GM13977 (cell line): ENCODE data around the gene SIGLEC1.

ENCODE experiments used
- DNase-seq: peaks from one replicate; pipeline ENCODE4 v3.0.0; 2012; ENCODE audit warnings: low spot score
- in situ Hi-C: fragments of 300-500 bp; cut with MboI; formaldehyde crosslinking; loops from one replicate; pipeline ENCODE4 v1.12.0; 2022; ENCODE audit warnings: low sequenced_read_pairs, low pct_unique_long_range_greater_than_20kb, mixed read lengths, inconsistent platforms; ENCODE audit not compliant: unreplicated experiment
- TF ChIP-seq, protein P1 (sequence below): IDR thresholded peaks from 2 replicates; pipeline ENCODE4 v1.5.1; 2012; ENCODE audit warnings: mild to moderate bottlenecking, control low read depth; ENCODE audit not compliant: insufficient read depth; ENCODE audit errors: extremely low read depth, missing control alignments

Gene SIGLEC1

DNA sequence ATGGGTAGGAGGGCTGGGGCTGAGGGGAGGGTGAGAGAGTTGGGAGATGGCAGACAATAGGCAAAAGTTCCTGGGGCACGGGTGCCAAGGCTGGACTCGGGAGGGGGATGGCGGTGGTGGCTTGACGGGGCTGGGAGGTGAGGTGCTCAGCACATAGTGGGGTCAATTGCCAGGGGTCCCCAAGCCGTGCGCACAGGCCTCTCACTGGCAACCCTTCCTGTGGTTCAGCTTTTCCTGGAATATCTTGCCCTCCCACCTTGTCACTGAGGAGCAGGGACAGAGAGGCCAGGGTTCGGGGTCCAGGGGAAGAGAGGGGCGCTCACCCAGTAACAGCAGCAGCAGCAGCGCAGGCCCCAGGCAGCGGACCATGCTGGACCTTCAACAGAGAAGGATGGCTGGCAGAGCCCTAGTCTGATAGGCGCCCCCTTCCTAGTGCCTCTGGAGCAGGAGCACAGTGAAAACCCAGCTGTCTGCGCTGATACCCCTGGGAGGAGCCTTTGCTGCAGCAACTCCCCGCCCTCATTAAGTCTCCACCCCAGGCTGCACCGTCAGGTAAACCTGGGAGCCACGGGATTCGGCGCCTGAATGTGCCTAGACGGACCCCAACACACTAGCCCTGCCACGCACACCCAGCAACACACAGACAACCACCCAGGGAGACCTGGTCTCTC, 49.2 kb downstream of the SIGLEC1 start, which contains the start of gene GFRA4:
Gene GFRA4, minus strand, starts transcription at position 369 of the 671 bp plus-strand sequence. Its CDS starts 0 bp downstream, at position 369.
- TF ChIP-seq, protein P1, sequence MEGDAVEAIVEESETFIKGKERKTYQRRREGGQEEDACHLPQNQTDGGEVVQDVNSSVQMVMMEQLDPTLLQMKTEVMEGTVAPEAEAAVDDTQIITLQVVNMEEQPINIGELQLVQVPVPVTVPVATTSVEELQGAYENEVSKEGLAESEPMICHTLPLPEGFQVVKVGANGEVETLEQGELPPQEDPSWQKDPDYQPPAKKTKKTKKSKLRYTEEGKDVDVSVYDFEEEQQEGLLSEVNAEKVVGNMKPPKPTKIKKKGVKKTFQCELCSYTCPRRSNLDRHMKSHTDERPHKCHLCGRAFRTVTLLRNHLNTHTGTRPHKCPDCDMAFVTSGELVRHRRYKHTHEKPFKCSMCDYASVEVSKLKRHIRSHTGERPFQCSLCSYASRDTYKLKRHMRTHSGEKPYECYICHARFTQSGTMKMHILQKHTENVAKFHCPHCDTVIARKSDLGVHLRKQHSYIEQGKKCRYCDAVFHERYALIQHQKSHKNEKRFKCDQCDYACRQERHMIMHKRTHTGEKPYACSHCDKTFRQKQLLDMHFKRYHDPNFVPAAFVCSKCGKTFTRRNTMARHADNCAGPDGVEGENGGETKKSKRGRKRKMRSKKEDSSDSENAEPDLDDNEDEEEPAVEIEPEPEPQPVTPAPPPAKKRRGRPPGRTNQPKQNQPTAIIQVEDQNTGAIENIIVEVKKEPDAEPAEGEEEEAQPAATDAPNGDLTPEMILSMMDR, result no peak
- DNase-seq, result no peak
- in situ Hi-C loops, result no loop called here
